Measurements from ENCODE around the gene CAMSAP2. TPM values are rescaled to one million over a fixed set of nuclear protein-coding genes. Genes with fewer than 3 reads are reported as not detected.

CAMSAP2 gene
- polyA plus RNA-seq, 1 donor (not counting 4 experiments of a cell fraction or from before 2014, with no cell fraction given) = 47.8 TPM

DNA sequence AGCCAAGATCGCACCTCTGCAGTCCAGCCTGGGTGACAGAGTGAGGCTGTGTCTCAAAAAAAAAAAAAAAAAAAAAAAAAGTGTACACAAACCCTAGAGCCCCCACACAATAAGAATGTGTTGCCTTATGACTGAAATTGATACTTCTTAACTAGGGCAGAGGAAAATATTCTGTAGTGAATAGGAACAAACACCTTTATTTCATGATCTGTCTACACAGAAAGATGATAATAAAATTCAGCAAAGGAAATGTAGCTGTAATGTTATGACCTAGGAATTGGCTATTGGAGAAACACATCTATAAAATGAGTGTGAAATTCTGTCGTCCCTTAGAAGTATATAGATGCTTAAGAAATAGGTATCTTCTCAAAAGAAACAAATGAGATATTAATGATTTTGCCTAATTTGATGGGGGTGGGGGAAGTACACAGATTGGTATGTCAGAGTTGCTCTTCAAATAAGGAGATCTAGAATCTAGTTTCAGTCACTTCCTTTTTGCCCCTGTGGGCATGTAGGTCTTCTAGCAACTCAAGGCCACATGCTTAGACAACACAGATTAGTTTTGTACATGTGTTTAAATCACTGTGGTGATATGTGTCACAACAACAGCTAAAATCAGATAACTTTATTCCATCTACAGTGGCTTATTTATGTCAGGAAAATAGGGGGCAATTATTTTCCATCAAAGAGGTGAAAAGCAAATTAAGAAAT lies 123.4 kb downstream of the CAMSAP2 start:
- Histone ChIP-seq H3K4me3 (ENCODE audit: control insufficient read depth in 2 of 3, extremely low read depth in 1 of 3, insufficient read depth in 2 of 3, low read depth in 1 of 3, low read length in 3 of 3) (no peak overlapping the region), H3K4me2 (ENCODE audit: control insufficient read depth, extremely low read depth, insufficient read depth, low read depth, low read length) (no peak overlapping the region), H3K27ac (ENCODE audit: control insufficient read depth, insufficient read depth, low read length) (no peak overlapping the region), H4K20me1 (ENCODE audit: control insufficient read depth, extremely low read depth, insufficient read depth, low read length) (no peaks in the 10 kb centered on the region), H3K9ac (ENCODE audit: control insufficient read depth, extremely low read depth, insufficient read depth, low read length) (no peak overlapping the region), H3K9me3 (ENCODE audit: control insufficient read depth, low read depth, low read length) (no peaks in the 10 kb centered on the region), H3K79me2 (ENCODE audit: control insufficient read depth, insufficient read depth, low read length) (no peaks in the 10 kb centered on the region), H3K36me3 (ENCODE audit: control insufficient read depth in 2 of 2, extremely low read depth in 1 of 2, insufficient read depth in 2 of 2, low read length in 2 of 2) (peaks cover 11 to 14% of the 10 kb centered on the region in 2 experiments), H3K27me3 (ENCODE audit: control insufficient read depth, extremely low read depth, insufficient read depth, low read length) (no peaks in the 10 kb centered on the region), H3K9me1 (ENCODE audit: control insufficient read depth, extremely low read depth, insufficient read depth, low read length) (no peaks in the 10 kb centered on the region), H3K4me1 (ENCODE audit: control insufficient read depth, extremely low read depth, insufficient read depth, low read length) (no peaks in the 10 kb centered on the region), H2AFZ (ENCODE audit: control insufficient read depth, low read length) (no peak overlapping the region)
- DNase-seq (ENCODE audit: low read depth, low spot score) (no peak), FAIRE-seq (no peak)
- dilution Hi-C loops (cut with MboI; ENCODE audit: extremely low pct_ligation_motif_present, low sequenced_read_pairs) = no loop called here
- TF ChIP-seq, protein P1, sequence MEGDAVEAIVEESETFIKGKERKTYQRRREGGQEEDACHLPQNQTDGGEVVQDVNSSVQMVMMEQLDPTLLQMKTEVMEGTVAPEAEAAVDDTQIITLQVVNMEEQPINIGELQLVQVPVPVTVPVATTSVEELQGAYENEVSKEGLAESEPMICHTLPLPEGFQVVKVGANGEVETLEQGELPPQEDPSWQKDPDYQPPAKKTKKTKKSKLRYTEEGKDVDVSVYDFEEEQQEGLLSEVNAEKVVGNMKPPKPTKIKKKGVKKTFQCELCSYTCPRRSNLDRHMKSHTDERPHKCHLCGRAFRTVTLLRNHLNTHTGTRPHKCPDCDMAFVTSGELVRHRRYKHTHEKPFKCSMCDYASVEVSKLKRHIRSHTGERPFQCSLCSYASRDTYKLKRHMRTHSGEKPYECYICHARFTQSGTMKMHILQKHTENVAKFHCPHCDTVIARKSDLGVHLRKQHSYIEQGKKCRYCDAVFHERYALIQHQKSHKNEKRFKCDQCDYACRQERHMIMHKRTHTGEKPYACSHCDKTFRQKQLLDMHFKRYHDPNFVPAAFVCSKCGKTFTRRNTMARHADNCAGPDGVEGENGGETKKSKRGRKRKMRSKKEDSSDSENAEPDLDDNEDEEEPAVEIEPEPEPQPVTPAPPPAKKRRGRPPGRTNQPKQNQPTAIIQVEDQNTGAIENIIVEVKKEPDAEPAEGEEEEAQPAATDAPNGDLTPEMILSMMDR (optimal IDR thresholded peaks at IDR 0.05 in 1 of 3, IDR thresholded peaks at IDR 0.05 in 1 of 3, conservative IDR thresholded peaks at IDR 0.05 in 1 of 3; ENCODE audit: extremely low read depth in 1 of 3, insufficient read depth in 2 of 3, low read length in 3 of 3) = no peak
- TF ChIP-seq EZH2 (IDR thresholded peaks at IDR 0.05; ENCODE audit: low read length) = no peak

GRCh38 chr1:200862713-200863415 lies 124.2 kb downstream of the CAMSAP2 start:
- Histone ChIP-seq H3K9ac (ENCODE audit: control insufficient read depth, extremely low read depth, insufficient read depth, low read length) (no peak overlapping the region), H3K9me3 (ENCODE audit: control insufficient read depth, low read depth, low read length) (no peaks in the 10 kb centered on the region), H2AFZ (ENCODE audit: control insufficient read depth, low read length) (no peak overlapping the region), H3K4me3 (ENCODE audit: control insufficient read depth in 2 of 3, extremely low read depth in 1 of 3, insufficient read depth in 2 of 3, low read depth in 1 of 3, low read length in 3 of 3) (no peak overlapping the region), H3K27me3 (ENCODE audit: control insufficient read depth, extremely low read depth, insufficient read depth, low read length) (no peaks in the 10 kb centered on the region), H3K9me1 (ENCODE audit: control insufficient read depth, extremely low read depth, insufficient read depth, low read length) (no peaks in the 10 kb centered on the region), H4K20me1 (ENCODE audit: control insufficient read depth, extremely low read depth, insufficient read depth, low read length) (no peaks in the 10 kb centered on the region), H3K36me3 (ENCODE audit: control insufficient read depth in 2 of 2, extremely low read depth in 1 of 2, insufficient read depth in 2 of 2, low read length in 2 of 2) (peaks cover 9 to 11% of the 10 kb centered on the region in 2 experiments), H3K4me1 (ENCODE audit: control insufficient read depth, extremely low read depth, insufficient read depth, low read length) (no peaks in the 10 kb centered on the region), H3K4me2 (ENCODE audit: control insufficient read depth, extremely low read depth, insufficient read depth, low read depth, low read length) (no peak overlapping the region), H3K79me2 (ENCODE audit: control insufficient read depth, insufficient read depth, low read length) (no peaks in the 10 kb centered on the region), H3K27ac (ENCODE audit: control insufficient read depth, insufficient read depth, low read length) (no peak overlapping the region)
- FAIRE-seq (no peak), DNase-seq (ENCODE audit: low read depth, low spot score) (no peak)
- dilution Hi-C loops (cut with MboI; ENCODE audit: extremely low pct_ligation_motif_present, low sequenced_read_pairs) = no loop called here
- no peak for TF ChIP-seq EZH2 (IDR thresholded peaks at IDR 0.05; ENCODE audit: low read length)
- TF ChIP-seq, protein P1 (optimal IDR thresholded peaks at IDR 0.05 in 1 of 3, IDR thresholded peaks at IDR 0.05 in 1 of 3, conservative IDR thresholded peaks at IDR 0.05 in 1 of 3; ENCODE audit: extremely low read depth in 1 of 3, insufficient read depth in 2 of 3, low read length in 3 of 3) = no peak

Data from keratinocyte (primary cell).